ENCODE results near the gene CUL3. TPM values are rescaled to one million over a fixed set of nuclear protein-coding genes. Genes with fewer than 3 reads are reported as not detected.

CUL3 gene
- total and polyA plus RNA-seq, 10 of the 15 experiments (the other 5 are each of a cell fraction or from before 2014, with no cell fraction given), result 22.0 to 95.4 (median 53.4) TPM

- Histone ChIP-seq H3K9me3 (replicated peaks; ENCODE audit: control insufficient read depth, insufficient read depth, low read length) (peaks cover 2% of the 10 kb centered on the region; the same call in 1 of the 3 replicates), H3K4me1 (ENCODE audit: control insufficient read depth, insufficient read depth, low read length) (peaks cover 12% of the 10 kb centered on the region), H3K27ac (ENCODE audit: control insufficient read depth, insufficient read depth) (no peak overlapping the region), H3K79me2 (ENCODE audit: control insufficient read depth, insufficient read depth, low read length) (peaks cover 71% of the 10 kb centered on the region), H3K36me3 (ENCODE audit: control insufficient read depth in 2 of 2, insufficient read depth in 2 of 2, low read length in 1 of 2) (peaks cover 0 to 9% of the 10 kb centered on the region in 2 experiments; a peak in 2 of 4 replicates), H3K4me2 (ENCODE audit: control insufficient read depth, insufficient read depth) (no peak overlapping the region), H2AFZ (ENCODE audit: control insufficient read depth, low read depth, low read length) (no peak overlapping the region), H3K4me3 (no peak overlapping the region), H3K27me3 (replicated peaks in 1 of 2; ENCODE audit: control insufficient read depth in 2 of 2, insufficient read depth in 2 of 2, low read length in 1 of 2) (no peaks in the 10 kb centered on the region), H4K20me1 (ENCODE audit: control insufficient read depth, insufficient read depth) (peaks cover 4% of the 10 kb centered on the region), H3K9ac (ENCODE audit: control insufficient read depth, insufficient read depth, low read length) (no peak overlapping the region)
- in situ Hi-C loops (cut with MboI), result no loop called here
- WGBS (ENCODE audit: insufficient coverage, insufficient replicate concordance, low lambda C conversion rate, missing lambda C conversion rate), result 94% methylated on average over 2 of the region's 2 CpGs
- ChIA-PET SMC1A (ENCODE audit: uncharacterized antibody, unreplicated experiment) (interaction anchor here (0.5 to 1.1 kb wide), 2 partner anchors 29 to 196 kb away, joined by 3 read pairs; no protein-coding TSS in a partner anchor), POLR2A (no interaction called here), CTCF (no interaction called here), RAD21 (ENCODE audit: unreplicated experiment) (no interaction called here)
- BruUV-seq (replicated peaks), result no TSS peak
- intact Hi-C loops (cut with micrococcal nuclease; ENCODE audit: unreplicated experiment), result no loop called here
- DNase-seq (ENCODE audit: low read depth, low spot score) (no peak), FAIRE-seq (no peak), ATAC-seq (no peak)
- TF ChIP-seq CHD2 (IDR thresholded peaks at IDR 0.05; ENCODE audit: borderline replicate concordance, low read depth, low read length) (no peak), BMI1 (IDR thresholded peaks at IDR 0.05; ENCODE audit: borderline replicate concordance) (no peak), CHD4 (IDR thresholded peaks at IDR 0.05) (no peak), MTA2 (IDR thresholded peaks at IDR 0.05; ENCODE audit: low read depth) (no peak), MEF2B (IDR thresholded peaks at IDR 0.05; ENCODE audit: partially characterized antibody, poor library complexity, severe bottlenecking) (no peak), CUX1 (IDR thresholded peaks at IDR 0.05; ENCODE audit: insufficient replicate concordance, low read depth, low read length) (no peak), MAX (IDR thresholded peaks at IDR 0.05; ENCODE audit: low read depth, low read length) (no peak), POU2F2 (IDR thresholded peaks at IDR 0.05; ENCODE audit: borderline replicate concordance, low read depth, low read length) (no peak), MTA3 (IDR thresholded peaks at IDR 0.05; ENCODE audit: borderline replicate concordance, low read length) (no peak), YY1 (IDR thresholded peaks at IDR 0.05; ENCODE audit: low read depth, low read length) (no peak), CTCF (IDR thresholded peaks at IDR 0.05 in 2 of 3, conservative IDR thresholded peaks at IDR 0.05 in 1 of 3; ENCODE audit: control insufficient read depth in 2 of 3, extremely low read depth in 1 of 3, insufficient read depth in 1 of 3, low read depth in 3 of 3, low read length in 3 of 3) (no peak), MEF2A (IDR thresholded peaks at IDR 0.05; ENCODE audit: insufficient read depth, low read depth, low read length) (no peak), FOS (IDR thresholded peaks at IDR 0.05; ENCODE audit: borderline replicate concordance, extremely low read depth, insufficient read length) (no peak)
Measured at GRCh38 chr2:224557610-224558009, 27.6 kb downstream of the CUL3 start.

Measured in GM12878 (cell line).